Stimulated activated CD4-positive, alpha-beta T cell treated with anti-CD3 and anti-CD28 coated beads, Interleukin-1b, Interleukin-23, amount 100 ng/mL, for 4 hours (primary cell): Measurements from ENCODE around the gene ANKRD13B.

Experiments used
- DNase-seq, 2 donors: peaks; one replicate each; pipeline ENCODE4 v3.0.0-alpha.2; 2020; ENCODE audit warnings: low read depth in 2 of 2

ANKRD13B gene

DNA sequence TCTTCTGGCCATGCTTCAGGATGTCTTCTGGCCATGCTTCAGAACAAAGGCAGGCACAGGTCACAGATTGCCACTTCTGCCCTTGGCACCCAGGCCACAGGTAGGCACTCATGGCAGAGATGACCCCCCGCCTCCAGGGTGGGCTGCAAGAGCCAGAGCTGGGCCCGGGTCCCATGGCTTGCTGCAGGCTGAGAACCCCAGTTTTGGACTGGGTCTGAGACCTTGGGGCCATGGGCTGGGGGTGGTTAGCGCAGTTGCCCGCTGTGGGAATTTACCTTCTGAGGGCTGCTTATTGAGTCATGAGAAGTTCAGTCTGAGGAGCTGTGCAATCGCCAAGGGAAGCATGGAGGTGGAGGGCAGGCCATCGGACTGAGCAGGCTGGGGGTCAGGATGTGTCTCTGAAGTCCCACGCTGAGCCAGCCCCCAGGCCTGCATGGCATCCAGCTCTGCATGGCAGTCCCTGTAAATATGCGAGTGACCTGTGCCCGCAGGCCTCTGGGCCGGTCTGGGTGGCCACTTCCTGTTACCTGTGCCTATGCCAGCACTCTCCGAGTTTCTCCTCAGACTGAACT lies 1.7 kb downstream of the ANKRD13B start:
- DNase-seq = no peak

DNA sequence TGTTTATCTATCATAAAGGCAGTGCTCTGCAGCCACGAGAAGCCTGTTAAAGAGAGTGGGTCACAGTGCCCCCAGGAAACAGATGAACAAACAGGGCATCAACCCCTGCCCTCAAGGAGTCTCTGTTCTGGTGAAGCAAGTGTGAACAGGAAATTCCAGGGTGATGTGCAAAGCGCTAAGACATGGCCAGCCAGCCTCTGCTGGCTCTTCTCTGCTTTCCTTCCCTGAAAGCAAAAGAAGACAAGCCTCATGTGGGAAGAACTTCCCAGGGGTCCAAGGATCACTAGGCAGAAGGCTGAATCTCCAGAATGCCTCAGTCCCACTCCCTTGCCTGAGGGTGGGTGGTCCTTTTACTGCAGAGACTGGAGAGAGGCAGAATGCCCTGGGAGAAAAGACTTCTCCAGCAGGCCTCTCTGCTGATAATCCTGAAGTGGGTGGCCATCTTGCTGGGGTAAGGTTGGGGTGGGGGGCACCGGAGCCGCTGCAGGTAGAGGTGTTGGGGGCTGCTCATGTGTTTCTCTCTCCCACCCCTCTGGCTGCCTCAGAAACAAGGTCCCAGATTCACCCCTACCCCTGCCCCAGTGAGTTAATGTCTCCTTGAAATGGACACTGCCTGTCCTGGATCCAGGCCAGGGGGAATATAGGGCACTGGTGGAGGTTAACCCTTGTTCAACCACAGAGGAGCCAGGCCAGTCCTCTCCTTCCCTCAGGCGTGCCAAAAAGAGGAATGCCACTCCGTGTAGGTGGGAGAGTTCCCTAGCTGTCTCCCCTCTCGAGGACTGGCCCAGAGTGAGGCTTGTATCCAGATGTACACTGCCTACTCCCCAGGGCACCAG lies 2.4 kb downstream of the ANKRD13B start:
- DNase-seq = no peak

DNA sequence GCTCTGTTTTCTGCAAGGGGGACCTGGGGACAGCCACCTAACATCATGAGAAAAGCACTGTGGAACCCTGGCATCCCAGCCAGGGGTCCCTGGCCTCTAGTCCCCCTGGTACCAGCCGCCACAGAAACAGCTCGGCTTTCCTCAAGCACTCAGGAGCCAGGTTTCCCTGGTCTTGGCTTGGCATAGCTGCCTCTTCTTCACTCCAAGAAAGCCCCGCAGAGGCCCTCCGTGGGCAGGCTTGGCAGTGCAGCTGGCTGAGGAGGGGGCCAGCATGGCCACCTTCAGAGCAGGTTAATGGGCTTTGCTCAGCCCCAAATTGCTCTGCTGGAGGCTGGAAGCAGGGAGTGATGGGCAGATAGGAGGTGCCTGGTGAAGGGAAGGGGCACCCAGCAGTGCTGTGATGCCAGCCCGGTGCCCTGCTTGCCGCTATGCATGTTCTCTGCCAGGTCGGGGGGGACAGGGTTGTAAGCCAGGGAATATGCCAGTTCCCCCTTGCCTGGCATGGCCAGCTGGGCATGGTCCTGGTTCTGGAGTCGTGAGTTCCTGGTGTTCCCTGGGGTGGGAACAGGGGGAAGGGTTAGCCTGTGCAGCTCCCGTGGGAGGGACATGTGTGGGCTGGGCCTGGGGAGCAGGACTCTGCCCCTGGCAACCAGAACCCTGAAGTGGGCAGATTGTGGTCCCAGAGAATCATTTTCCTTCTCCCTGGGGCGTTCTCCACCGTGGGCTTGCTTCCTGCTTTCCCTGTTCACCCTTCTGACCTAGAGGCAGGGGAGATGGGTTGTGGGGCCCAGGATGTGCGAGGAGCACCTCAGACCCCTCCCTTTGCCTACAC lies 3.2 kb downstream of the ANKRD13B start:
- no peak for DNase-seq

DNA sequence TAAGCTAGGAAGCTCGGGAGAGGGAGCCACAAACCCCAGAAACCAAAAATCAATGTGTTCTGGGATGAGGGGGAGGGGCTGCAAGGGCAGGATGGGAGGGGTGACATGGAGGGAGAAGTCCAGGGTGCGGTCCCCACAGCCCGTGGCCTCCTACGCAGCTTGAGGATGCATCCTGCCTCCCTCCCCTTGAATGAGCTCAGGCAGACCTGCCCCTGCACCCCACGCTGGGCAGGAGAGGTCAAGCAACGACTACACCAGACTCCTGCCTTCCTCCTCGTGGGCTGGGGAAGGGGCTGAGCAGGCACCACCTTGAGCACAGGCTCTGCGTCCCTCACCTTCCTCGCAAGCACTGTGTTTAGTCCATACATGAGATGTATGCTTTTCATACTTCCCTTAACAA lies 3.9 kb downstream of the ANKRD13B start:
- DNase-seq = no peak

DNA sequence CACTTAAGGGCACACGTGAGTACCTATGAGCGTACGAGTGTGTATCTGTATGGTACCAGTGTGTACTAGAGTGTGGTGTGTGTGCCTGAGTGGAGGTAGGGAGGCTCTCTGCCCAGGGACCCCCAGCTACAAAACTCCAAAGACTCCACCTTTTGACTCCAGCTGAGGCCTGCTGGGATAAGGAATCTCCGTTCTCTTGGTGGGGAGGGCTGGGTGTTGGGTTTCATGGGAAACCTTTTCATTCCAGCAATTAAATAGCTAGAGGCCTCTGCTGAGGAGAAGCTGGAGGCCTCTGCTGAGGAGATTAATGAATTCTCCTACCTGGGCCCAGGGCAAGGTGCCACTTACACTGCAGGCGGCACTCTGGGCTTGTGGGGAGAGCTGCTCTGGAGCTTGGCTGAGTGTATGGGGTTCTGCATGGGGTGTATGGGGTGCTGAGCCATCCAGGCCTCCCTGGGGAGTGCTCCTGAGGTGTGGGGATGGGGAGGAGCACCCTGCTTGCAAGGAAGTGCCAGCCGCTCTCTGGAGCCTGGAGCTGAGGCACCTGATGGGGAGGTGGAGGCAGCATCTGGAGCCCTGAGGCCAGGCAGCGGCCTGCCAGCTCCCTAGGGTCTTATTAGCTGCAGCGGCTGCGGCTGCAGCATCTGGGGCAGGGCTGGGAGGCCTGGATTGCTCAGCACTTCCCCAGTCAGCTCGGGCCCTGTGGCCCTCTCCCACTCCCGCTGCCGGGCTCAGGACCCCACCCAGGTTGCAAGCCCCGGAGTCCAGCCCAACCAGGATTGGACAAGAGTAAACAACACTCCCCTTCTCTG lies 4.6 kb downstream of the ANKRD13B start:
- no peak for DNase-seq

DNA sequence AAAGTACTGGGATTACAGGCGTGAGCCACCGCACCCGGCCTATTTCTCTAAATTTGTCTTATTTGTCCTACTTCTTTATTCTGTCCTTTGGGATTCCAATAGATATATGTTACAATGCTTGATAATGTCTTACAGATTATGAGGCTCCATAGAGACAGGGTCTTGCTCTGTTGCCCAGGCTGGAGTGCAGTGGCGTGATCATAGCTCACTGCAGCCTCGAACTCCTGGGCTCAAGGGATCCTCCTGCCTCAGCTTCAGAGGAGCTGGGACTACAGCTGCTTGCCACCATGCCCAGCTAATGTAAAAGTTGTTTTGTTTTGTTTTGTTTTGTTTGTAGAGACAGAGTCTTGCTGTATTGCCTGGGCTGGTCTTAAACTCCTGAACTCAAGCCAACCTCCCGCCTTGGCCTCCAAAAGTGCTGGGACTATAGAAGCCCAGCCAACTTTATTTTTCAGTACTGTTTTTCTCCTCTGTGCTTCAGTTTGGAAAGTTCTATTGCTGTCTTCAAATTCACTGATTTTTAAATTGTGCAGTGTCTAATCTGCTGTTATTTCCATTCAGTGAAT lies 10.3 kb downstream of the ANKRD13B start:
- DNase-seq = no peak

DNA sequence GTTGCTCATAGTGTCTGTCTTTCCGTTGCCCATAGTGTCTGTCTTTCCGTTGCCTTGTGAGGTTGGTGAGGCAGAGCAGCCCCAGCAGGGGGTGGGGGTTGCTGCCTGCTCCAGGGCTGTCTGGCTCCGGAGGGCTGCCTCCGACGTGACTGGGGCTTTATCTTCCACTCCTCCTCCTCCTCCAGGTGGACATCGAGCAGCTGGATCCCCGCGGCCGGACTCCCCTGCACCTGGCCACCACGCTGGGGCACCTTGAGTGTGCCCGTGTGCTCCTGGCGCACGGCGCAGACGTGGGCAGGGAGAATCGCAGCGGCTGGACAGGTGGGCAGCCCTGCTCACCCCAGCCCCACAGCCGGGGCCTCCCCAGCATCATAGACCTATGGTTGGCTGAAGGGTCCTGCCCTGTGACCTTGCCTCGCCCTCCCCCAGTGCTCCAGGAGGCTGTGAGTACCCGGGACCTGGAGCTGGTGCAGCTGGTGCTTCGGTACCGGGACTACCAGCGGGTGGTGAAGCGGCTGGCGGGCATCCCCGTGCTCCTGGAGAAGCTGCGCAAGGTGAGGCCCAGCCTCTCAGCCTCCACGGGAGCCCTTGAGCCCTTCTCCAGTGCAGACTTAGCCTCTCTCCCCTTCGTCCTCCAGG lies 14.7 kb downstream of the ANKRD13B start:
- no peak for DNase-seq

DNA sequence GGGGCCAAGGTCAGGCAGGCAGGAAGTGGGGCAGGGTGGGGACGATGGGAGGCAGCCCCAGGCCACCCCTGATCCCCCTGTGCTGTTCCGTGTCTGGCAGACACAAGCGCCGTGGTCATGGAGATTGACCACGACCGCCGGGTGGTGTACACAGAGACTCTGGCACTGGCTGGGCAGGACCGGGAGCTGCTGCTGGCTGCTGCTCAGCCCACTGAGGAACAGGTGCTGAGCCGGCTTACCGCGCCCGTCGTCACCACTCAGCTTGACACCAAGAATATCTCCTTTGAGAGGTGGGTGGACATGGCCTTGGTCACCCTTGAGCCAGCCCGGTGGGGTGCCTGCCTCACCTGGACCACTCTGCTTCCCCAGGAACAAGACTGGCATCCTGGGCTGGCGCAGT lies 16.1 kb downstream of the ANKRD13B start:
- no peak for DNase-seq

DNA sequence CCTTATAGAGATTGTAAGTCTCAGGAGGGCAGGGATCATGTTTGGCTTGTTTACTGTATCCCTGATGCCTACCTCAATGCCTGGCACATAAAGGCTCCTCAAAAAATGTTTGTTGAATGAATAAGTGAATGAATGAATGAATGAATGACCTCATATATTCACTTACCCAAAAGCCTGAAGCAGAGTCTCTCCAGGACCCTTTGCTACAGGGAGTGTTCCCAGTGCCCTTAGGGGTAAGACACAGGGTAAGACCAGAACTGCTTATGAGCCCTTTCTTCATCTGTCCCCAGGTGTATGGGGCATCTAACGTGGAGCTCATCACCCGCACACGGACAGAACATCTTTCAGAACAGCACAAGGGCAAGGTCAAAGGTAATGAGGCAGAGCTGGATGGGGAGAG lies 17.5 kb downstream of the ANKRD13B start:
- DNase-seq = no peak

DNA sequence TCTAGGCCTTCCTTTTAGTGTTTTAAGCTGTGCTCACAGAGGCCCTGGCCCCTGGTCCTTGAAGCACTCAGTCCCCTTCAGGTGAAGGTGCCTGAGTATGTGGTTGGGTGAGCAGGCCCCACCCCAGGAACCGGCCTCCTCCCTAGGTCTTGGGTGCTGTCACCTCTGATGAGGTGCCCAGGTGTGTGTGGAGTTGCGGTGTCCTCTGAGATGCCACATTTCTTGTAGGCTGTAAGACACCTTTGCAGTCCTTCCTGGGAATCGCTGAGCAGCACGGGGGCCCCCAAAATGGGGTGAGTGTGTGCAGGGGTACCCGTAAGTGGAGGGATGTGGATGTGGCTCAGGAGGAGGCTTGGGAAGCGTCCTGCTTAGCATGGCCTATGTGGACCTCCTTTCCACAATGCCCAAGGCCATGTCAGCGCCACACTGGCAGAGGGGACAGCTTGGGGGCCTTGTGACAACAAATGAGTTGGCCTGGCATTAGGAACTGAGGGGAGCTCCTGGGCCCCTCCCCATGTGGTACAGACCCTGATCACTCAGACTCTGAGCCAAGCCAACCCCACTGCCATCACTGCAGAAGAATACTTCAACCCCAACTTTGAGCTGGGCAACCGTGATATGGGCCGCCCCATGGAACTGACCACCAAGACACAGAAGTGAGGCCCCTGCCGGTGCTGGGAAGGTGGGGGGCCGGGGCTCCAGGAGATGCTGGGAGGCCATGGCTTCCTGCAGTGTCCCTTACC lies 18.6 kb downstream of the ANKRD13B start:
- DNase-seq = no peak

DNA sequence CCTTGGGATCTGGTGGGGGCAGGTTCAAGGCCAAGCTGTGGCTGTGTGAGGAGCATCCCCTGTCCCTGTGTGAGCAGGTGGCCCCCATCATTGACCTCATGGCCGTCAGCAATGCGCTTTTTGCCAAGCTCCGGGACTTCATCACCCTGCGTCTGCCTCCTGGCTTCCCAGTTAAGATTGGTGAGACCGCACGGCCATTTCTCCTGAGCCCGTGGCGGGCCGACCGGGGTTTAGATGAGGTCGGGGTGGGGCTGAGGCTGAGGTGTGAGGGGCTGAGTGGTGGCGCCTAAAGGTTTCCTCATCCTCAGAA lies 19.1 kb downstream of the ANKRD13B start:
- DNase-seq = no peak

DNA sequence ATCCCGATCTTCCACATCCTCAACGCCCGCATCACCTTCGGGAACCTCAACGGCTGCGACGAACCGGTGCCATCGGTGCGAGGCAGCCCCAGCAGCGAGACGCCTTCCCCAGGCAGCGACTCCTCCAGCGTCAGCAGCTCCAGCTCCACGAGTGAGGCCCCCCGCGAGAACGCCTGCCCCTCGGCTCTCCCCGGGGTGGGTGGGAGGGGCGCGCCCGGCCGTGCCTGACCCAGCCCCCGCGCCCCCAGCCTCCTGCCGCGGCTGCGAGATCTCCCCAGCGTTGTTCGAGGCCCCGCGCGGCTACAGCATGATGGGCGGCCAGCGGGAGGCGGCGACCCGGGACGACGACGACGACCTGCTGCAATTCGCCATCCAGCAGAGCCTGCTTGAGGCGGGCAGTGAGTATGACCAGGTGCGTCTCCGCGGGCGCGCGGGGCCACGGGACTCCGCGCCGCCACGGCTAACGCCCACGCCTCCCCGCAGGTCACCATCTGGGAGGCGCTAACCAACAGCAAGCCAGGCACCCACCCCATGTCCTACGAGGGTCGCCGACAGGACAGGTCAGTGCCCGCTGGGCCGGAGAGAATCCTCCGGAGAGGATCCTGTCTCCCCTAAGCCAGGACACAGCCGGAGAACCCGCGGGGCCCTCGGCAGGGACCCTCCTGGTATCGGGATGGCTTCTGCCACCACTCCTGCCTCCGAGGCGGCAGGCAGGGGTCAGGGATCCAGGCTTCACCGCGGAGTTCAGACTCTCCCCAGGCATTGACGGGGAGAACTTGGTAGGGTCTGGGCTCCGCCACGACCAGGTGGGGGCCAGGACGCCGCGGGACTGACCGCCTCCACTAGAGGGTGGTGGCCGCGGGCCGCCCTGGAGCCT lies 19.7 kb downstream of the ANKRD13B start:
- no peak for DNase-seq

DNA sequence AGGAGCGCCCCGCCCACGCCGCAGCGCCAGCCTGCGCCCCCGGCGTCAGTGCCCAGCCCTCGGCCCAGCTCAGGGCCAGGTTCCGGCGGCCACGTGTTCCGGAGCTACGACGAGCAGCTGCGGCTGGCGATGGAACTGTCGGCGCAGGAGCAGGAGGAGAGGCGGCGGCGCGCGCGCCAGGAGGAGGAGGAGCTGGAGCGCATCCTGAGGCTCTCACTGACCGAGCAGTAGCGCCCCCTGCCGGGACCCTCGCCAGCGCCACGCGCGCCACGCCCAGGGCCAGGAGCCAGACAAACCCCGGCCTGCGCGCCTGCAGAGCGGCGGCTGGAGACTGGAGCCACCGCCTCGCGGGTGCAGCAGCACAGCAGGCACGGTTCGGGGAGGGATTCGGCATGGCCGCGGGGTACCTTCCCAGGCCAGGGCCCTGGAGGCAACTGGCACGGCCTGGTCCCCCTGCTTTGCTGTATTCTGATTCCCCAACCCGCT lies 20.5 kb downstream of the ANKRD13B start:
- peak; percentile 91 to 96 for DNase-seq

DNA sequence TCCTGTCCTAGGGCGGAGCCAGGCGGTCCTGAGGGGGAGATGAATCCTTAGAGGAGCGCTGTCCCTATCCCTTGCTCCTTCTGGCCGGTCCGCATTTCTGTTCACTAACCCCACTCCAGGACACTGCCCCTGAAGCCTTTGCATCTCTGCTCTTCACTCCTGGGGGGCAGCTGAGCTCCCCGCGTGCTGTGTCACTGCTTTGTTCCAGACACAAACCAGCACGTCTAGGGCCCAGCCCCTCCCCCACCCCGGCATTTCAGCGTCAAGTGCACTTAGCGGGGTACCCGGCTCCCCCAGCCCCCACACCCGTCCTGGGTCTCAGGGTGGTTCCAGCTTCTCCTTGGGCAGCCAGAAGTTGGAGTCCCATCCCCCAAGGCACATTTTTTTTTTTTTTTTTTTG lies 20.9 kb downstream of the ANKRD13B start:
- no peak for DNase-seq

DNA sequence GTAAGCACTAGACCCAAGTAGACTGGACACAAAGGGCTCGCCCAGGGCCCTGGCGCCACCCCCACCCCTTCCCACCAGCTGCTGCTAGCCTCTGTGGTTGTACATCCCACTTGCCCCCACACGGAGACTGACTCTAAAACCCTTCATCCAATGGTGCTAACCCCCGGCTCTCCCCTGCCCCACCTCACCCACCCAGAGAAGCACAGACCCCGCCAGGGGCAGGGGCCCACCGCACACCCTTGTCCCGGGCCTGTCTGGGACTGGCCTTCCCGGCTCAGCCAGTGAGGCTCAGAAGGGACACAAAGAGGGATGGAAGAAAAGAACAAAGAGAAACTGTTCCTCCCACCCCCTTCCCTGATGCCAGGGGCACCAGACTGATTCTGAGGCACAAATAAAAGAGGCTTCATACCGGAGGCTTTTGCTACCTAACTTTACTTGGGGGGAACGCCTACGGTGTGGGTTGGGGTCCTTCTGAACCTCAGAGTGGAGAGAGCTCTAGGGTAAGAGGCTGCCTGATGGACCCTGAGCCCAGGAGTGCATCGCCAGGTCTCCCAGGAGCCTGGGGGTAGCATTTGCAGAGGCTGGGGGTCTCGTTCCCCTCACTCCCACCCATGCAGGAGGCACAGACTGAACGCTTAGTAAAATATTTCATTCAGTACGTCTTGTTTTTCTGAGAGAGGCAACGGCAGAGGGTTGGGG lies 21.6 kb downstream of the ANKRD13B start:
- no peak for DNase-seq

DNA sequence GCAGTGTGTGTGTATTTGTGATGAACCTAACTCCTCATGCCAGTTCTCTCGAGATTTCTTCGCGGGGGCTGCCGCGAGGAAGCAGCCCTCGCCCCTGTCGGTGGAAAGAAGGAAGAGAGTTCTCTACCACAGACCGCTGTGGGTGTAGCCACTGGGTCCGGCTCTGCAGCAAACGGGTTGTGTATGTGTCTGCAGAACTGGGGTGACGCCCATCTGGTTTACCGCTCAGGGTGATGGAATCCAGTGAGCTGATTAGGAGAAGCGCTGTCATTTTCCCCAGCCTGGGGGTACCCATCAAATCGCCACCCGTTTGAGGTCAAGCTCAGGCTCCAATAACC lies 22.1 kb downstream of the ANKRD13B start:
- no peak for DNase-seq

DNA sequence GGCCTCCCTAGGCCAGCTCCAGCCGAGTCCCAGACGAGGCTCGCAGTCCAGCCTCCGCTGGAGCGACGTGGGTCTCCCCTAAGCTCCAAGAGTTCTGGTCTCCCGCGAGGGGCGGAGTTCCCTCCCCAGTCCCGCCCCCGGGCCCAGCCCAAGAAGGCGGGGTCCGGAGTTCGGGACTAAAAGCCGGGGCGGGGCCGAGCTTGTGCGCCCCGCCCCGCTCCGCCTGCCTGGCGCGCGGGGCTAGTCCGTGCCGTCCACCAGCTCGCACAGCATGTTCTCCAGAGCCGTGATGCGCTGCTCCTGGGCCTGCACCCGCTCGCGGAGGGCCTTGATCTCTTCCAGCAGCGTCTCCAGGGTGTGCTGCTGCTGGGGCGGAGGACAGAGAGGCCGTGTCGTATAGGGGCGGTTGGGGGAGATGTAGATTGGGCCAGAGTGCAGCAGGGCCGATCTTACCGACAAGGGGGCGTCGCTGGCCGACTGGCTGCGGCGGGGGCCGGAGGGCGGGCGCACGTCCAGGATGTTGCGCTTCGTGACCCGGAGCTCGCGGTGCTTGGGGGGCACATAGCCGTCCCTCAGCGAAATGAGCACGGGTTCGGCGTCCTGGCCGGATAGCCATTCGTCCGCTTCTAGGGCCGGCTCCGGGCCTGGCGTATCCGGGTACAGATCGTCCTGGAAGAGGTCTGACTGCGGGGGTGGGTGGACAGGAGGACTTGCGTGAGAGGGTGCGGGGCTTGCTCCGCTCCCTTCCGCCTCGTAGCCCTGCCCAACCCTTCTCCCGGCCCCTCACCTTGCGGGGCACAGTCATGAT lies 22.8 kb downstream of the ANKRD13B start:
- peak; percentile 73 to 83 for DNase-seq
